ENCODE data around the gene EPN2.

GRCh38 chr17:19301973-19302372, 64.8 kb downstream of the EPN2 start:
- TF ChIP-seq, protein P1, sequence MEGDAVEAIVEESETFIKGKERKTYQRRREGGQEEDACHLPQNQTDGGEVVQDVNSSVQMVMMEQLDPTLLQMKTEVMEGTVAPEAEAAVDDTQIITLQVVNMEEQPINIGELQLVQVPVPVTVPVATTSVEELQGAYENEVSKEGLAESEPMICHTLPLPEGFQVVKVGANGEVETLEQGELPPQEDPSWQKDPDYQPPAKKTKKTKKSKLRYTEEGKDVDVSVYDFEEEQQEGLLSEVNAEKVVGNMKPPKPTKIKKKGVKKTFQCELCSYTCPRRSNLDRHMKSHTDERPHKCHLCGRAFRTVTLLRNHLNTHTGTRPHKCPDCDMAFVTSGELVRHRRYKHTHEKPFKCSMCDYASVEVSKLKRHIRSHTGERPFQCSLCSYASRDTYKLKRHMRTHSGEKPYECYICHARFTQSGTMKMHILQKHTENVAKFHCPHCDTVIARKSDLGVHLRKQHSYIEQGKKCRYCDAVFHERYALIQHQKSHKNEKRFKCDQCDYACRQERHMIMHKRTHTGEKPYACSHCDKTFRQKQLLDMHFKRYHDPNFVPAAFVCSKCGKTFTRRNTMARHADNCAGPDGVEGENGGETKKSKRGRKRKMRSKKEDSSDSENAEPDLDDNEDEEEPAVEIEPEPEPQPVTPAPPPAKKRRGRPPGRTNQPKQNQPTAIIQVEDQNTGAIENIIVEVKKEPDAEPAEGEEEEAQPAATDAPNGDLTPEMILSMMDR (optimal IDR thresholded peaks at IDR 0.05 in 1 of 3, IDR thresholded peaks at IDR 0.05 in 1 of 3, conservative IDR thresholded peaks at IDR 0.05 in 1 of 3; ENCODE audit: extremely low read depth in 1 of 3, insufficient read depth in 2 of 3, low read length in 3 of 3) = no peak
- no peak for TF ChIP-seq EZH2 (IDR thresholded peaks at IDR 0.05; ENCODE audit: low read length)

Measured in keratinocyte (primary cell).